NT2/D1 (cell line): Measurements from ENCODE around the gene ACSF2.

Experiments used
- DNase-seq: peaks from one replicate; pipeline ENCODE4 v3.0.0-alpha.2; 2011; ENCODE audit warnings: low read depth, low spot score
- H3K27me3 ChIP-seq: 2 replicates; pipeline ENCODE4 v1.6.0; 2011; ENCODE audit warnings: mild to moderate bottlenecking; ENCODE audit not compliant: insufficient read length, insufficient read depth
- H3K36me3 ChIP-seq: 2 replicates; pipeline ENCODE4 v1.6.1; 2011; ENCODE audit warnings: mild to moderate bottlenecking, low read length, mixed read lengths; ENCODE audit not compliant: insufficient read depth, insufficient read length
- H3K4me1 ChIP-seq: 2 replicates; pipeline ENCODE4 v1.5.1; 2011; ENCODE audit not compliant: insufficient read depth, insufficient read length
- H3K4me3 ChIP-seq: 2 replicates; pipeline ENCODE4 v1.5.1; 2011; ENCODE audit warnings: low read depth; ENCODE audit not compliant: insufficient read length
- H3K9ac ChIP-seq: 2 replicates; pipeline ENCODE4 v1.6.0; 2011; ENCODE audit warnings: low read depth; ENCODE audit not compliant: insufficient read length
- H3K9me3 ChIP-seq: 2 replicates; pipeline ENCODE4 v1.5.1; 2011; ENCODE audit warnings: mild to moderate bottlenecking, low read length; ENCODE audit not compliant: insufficient read depth
- SUZ12 ChIP-seq: IDR thresholded peaks from 2 replicates; pipeline ENCODE4 v1.6.1; 2011; ENCODE audit not compliant: insufficient read length, insufficient read depth; ENCODE audit errors: extremely low read depth
- YY1 ChIP-seq: IDR thresholded peaks from 2 replicates; pipeline ENCODE4 v1.6.1; 2011; ENCODE audit not compliant: insufficient read length, insufficient read depth
- ZNF274 ChIP-seq: IDR thresholded peaks from 2 replicates; pipeline ENCODE4 v1.6.1; 2011; ENCODE audit warnings: mild to moderate bottlenecking, low read depth, low read length

The ACSF2 gene

DNA sequence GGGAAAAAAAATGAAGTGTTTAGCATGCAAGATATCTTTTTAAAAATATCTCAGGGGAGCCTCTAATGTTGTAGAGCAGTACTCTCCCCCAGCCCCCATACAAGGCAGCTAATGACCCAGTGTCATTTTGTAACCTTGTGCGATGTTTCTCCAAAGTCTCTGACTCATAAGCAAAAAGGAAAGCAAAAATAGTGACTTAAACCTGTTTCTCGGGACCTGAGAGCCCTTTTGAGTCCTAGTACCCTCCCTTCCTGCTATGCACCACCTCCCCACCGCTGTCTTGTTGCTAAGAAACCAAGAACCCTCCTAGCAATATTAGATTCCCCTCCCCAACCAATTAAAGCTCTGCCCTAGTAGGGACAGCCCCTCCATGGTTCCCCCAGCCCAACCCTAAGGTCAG is 85.0 kb downstream of the ACSF2 start:
- no peaks in the 10 kb centered on the region for H3K9me3 ChIP-seq
- peaks cover 5% of the 10 kb centered on the region for H3K27me3 ChIP-seq
- peaks cover 12% of the 10 kb centered on the region for H3K4me1 ChIP-seq
- TF ChIP-seq SUZ12 (no peak), ZNF274 (no peak), YY1 (no peak)
- DNase-seq: no peak
- H3K4me3 ChIP-seq: no peak overlapping the region
- H3K9ac ChIP-seq: no peak overlapping the region
- H3K36me3 ChIP-seq: no peaks in the 10 kb centered on the region

DNA sequence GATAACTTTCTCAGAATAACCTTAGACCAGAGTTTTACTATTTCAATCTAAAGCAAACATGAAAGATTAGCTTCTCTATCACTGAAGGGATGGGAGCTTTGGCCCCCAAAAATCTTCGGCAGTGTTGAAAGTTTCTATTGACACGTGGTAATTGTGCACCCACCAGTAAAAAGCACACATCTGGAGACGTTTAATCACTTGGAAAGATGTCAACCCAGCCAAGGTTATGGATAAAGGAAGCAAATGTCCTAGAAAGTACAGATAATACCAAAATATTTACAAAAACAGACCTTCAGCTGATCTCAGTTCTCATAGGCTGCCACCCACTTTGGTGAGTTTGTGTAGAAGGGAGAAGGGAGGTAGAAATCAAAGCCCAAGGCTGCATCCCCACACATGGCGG is 87.5 kb downstream of the ACSF2 start:
- DNase-seq: no peak
- Histone ChIP-seq H3K36me3 (no peaks in the 10 kb centered on the region), H3K9ac (no peak overlapping the region), H3K27me3 (peaks cover 4% of the 10 kb centered on the region), H3K4me1 (peaks cover 17% of the 10 kb centered on the region), H3K9me3 (no peaks in the 10 kb centered on the region), H3K4me3 (no peak overlapping the region)
- no peak for TF ChIP-seq ZNF274
- no peak for TF ChIP-seq SUZ12
- TF ChIP-seq YY1: no peak

DNA sequence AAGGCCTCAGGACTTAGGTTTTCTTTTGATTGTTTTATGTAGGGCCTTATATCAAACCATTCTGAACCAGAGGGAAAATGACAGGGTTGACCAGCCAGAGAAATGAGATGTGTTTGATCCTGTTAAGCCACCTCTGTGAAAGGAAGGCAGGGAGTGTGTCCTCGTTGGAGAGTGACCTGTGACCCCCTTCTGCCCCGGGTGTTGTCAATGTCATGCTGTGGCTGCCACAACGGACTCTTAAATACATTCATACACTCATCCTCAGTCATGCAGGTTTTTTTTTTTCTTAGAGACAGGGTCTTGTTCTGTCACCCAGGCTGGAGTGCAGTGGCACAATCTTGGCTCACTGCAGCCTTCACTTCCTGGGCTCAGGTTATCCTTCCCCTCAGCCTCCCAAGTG is 88.4 kb downstream of the ACSF2 start:
- Histone ChIP-seq H3K9me3 (no peaks in the 10 kb centered on the region), H3K4me1 (peaks cover 12% of the 10 kb centered on the region), H3K4me3 (no peak overlapping the region), H3K36me3 (no peaks in the 10 kb centered on the region), H3K9ac (no peak overlapping the region), H3K27me3 (no peaks in the 10 kb centered on the region)
- DNase-seq: no peak
- TF ChIP-seq YY1 (no peak), ZNF274 (no peak), SUZ12 (no peak)

DNA sequence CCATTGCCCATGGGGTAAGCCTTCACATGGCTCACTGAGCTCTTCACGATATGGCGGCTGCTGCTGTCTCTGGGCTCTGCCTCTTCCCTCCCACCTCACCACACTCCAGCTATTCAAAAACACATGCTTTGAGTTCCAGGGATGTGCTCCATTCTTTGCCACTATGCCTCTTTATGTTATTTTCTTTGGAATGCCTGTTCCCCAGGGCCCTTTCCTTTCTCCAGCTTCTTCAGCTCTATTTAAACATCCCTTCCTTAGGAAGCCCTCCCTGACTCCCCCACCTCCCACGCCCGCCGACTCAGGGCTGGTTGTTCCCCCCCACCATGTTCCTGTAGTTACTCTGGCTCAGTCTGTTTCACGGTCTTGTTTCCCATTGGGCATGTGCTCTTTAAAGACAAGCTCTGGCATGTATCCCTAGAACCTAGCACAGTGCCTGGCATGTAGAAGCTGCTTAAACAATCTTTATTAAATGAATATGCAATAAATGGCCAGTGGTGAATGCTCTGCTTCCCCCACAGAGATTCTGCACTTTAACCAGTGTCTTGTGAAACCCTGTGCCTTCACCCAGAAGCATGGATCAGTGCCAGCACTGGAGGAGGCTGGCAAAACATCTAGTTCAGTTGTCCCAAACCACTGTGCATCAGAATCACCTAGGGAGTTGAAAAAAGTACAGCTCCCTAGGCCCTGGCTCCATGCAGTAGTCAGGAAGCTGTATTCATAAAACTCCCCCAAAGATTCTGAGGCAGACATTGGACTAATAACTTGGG is 89.1 kb downstream of the ACSF2 start:
- H3K27me3 ChIP-seq: no peaks in the 10 kb centered on the region
- H3K9me3 ChIP-seq: no peaks in the 10 kb centered on the region
- no peak overlapping the region for H3K4me3 ChIP-seq
- no peak for TF ChIP-seq ZNF274
- TF ChIP-seq SUZ12: no peak
- TF ChIP-seq YY1: no peak
- peak; percentile 28 for DNase-seq
- no peak overlapping the region for H3K9ac ChIP-seq
- H3K4me1 ChIP-seq: peaks cover 12% of the 10 kb centered on the region
- H3K36me3 ChIP-seq: no peaks in the 10 kb centered on the region

DNA sequence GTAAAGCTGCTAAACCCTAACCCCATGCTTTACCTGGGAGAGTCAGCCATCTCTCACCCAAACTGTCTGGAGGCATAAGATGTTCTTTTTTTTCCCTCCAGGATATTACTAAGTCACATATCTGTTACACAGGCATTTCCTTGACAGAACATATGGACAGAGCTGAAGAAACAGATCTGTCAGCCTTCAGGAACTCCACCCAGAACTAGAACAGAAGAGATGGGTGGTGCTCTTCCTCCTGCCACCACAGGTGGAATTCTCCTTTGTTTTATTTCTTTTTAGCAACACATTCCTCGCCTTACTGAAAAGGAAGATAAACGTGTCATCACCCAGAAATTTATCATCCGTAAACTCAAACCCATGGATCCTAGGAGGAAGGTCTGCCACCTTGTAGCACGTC is 91.0 kb downstream of the ACSF2 start:
- Histone ChIP-seq H3K9ac (no peak overlapping the region), H3K27me3 (no peaks in the 10 kb centered on the region), H3K9me3 (no peaks in the 10 kb centered on the region), H3K36me3 (no peaks in the 10 kb centered on the region), H3K4me3 (no peak overlapping the region), H3K4me1 (peaks cover 8% of the 10 kb centered on the region)
- no peak for DNase-seq
- no peak for TF ChIP-seq SUZ12
- TF ChIP-seq YY1: no peak
- TF ChIP-seq ZNF274: no peak

DNA sequence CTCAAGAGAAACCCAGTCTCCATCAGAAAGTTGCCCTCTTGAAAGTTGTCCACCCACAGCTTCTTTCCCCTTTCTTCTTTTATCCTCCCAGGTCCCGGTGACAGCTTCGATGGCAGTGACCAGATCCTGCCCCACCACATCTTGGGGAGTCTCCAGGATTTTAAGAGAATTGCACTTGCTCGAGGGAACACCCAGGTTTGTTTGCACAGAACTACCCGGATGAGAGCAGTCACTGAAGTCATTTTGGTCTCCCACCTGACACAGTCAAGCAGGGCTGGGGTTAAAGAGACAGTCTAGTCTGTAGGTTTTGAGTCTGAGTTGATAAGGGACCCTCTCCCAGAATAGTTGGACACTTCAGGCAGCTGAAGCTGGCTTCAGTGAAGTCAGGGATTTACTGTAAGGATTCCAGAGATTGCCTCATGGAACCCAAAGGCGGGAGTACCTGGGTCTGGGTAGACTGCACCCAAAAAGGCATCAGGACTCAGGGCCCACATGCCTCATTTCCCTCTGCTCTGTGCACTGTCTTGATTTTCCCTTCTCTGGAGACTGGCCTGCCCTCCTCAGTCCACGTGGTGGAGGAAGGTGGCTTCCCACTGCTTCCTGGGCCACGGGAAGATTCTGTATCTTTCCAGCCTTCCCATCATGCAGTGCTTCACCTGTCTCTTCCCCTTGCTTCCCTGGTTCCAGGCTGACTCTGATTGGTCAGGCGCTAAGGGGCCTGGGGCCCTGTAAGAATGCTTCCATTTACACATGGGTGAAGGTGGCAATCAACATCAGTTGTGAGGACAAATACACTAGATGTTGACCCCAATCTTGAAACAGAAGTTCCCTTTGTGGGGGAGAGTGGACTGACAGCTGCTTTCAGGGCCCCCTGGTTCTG is 91.7 kb downstream of the ACSF2 start:
- no peak overlapping the region for H3K9ac ChIP-seq
- H3K27me3 ChIP-seq: no peaks in the 10 kb centered on the region
- H3K36me3 ChIP-seq: no peaks in the 10 kb centered on the region
- TF ChIP-seq ZNF274: no peak
- TF ChIP-seq YY1: no peak
- no peak for TF ChIP-seq SUZ12
- H3K4me1 ChIP-seq: peaks cover 8% of the 10 kb centered on the region
- no peaks in the 10 kb centered on the region for H3K9me3 ChIP-seq
- DNase-seq: no peak
- H3K4me3 ChIP-seq: no peak overlapping the region

DNA sequence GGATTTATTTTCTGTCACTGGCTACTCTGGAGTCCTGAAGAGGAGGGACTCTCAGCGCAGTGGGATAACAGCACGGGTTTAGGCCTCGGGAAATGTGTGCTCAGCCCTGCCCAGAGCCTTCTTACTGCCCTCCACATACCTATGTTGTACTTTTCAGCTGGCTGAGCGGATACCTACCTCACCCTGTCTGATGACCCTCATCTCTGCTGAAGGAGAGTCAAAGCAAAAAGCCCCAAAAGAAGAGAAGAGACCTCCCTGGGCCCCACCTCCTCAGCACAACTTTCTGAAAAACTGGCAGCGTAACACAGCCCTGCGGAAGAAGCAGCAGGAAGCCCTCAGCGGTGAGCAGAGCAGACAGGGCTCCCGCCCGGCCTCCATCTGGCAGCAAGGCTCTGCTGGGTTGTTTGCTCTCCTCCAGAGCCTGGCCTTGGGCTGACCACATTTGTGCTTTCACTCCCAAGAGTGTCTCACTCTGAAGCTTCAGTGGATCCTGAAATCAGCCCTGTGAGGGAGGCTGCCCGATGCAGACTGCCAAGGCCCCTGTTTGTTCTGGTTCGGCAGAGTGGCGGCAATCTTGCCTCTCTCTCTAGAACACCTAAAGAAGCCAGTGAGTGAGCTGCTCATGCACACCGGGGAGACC is 92.5 kb downstream of the ACSF2 start:
- TF ChIP-seq YY1 (no peak), SUZ12 (no peak), ZNF274 (no peak)
- H3K9ac ChIP-seq: no peak overlapping the region

More for the DNA sequence above, 92.5 kb downstream of the ACSF2 start:
- Histone ChIP-seq H3K27me3 (no peaks in the 10 kb centered on the region), H3K4me1 (peaks cover 8% of the 10 kb centered on the region), H3K4me3 (no peak overlapping the region), H3K36me3 (no peaks in the 10 kb centered on the region), H3K9me3 (no peaks in the 10 kb centered on the region)
- no peak for DNase-seq
